Right hindlimb (tissue), 1 donor: ENCODE results near the gene GRK5.
A peak's percentile ranks its signal among the peaks of the same experiment; 100 is the strongest.

Experiments
- DNase-seq: peaks from one replicate; pipeline ENCODE4 v3.0.0-alpha.2; 2018

GRK5 gene

GRCh38 chr10:119409906-119410305, 202.5 kb downstream of the GRK5 start:
- DNase-seq = peak; percentile 80

- no peak for DNase-seq
These were observed 203.2 kb downstream of the GRK5 start for GRCh38 chr10:119410361-119411116.

DNA sequence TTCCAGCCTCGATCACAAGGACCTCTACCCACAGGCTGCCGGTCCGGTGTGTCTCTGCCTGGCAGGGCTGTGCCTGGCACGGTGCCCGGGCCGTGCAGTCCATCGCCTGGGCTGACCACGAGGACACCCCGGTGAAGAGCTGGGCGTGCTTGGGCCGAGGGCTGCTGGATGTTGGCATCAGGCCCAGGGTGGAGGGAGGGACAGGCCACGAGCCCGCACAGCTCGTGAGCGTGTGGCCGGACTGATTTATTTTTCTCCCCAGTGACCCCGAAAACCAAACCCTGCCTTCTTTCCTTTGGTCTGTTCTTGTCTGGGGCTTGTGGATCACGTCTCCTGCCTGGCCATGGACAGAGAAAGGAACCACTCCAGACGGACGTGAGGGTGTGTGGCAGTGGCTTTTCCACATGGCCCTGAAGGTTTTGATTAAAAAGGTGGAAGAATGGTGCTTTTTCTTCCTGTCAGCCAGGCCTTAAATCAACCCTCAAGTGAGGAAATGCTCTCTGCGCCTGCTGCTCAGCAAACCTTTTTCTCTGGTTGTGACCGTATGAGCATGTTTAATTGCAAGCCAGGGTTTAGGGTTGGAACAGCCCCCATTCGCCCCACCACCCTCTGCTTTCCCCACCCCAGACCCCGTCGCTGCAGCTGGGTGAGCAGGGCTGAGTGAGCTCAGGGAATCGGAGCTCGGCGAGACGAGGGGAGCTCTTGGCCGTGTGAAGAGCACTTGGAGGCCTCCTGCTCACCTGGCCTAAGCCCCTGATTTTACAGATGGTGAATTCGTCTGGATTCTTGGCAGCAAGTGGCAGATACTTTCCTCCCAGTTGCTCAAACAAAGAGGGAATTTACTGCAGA, 205.1 kb downstream of the GRK5 start:
- peak; percentile 90 for DNase-seq

DNA sequence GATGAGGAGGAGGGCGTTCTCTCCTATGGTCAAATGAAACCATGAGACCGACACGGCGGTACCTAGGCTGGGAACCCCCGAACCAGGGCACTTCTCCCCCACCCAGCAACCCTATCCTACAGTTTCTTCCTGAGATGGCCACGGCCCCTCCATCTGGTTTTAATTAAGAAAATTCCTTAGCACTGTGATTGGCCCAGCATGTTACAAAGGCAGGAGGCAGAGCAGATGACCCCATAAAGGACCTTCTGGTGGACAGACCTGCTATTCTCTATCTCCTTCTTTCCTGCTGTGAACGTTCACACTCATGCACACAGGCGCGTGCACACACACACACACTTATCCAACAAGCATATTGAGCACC, 205.7 kb downstream of the GRK5 start:
- no peak for DNase-seq

DNA sequence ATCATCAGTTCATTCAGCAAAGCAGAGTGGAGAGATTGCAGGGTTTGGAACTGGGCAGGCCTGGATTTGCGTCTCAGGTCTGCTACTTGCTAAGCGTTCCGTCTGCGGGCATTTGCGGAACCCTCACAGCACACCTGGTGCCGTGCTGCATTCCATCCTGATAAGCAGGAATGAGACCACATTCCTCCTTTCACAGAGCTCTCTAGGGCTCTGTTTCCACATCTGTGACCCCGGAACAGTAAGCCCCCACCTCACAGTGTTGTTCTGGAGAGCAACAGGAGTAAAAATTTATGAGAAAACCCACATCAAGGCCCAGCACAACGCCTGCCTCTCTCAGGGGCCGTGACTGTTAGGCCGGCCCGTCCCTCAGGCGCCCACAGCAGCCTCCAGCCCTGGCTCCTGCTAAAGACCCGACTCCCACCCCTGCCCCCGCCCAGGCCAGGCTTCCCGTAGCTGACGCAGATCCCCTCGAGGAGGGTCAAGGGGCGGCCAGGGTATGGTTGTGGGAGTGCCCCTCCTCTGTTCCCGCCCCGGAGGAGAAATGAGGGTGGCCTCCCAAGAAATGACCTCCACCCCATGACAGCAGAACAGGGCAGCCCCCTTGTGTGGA, 206.2 kb downstream of the GRK5 start:
- peak; percentile 82 for DNase-seq

DNA sequence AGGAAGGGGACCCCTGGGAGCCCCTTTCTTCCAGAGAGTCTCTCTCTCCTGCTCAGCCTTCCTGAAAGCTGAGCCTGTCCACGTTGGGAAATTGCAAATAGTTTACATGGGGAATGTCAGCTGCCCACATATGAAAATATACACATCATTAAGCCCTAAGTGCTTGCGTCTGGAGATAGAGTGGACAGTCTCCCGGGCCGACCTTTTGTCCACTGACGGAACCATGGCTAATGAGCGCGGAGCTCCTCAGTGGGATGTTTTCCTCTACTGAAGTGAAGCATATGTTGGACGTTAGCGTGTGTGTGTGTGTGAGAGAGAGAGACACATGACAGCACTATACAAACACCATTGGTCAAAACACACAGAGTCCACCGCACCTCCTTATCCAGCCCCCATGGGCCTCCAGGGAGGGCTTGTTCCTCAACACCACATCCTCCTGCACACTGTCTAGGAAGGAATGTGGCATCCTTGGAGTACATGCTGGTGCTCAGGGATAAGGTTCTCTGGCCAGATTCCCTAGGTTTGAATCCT, 206.8 kb downstream of the GRK5 start:
- DNase-seq = peak; percentile 75

DNA sequence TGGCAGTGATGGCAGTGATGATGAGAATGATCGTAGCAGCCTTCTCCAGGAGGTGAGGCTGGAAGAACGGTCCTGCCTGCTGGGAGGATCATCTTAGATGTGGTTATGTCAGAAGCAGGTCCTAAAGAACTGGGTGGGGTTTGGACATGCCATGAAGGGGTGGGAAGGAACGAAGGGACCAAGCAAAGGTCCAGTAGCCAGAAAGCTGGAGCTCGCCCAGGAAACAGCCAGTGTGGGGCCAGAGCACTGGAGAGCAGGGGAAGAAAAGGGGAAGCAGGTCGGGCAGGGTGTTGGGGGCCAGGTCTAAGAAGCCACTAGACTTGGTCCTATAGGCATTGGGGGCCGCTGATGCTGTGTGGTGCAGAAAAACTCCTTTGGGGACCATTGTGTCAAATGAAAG, 207.8 kb downstream of the GRK5 start:
- no peak for DNase-seq

- DNase-seq = no peak
These were observed 208.4 kb downstream of the GRK5 start for GRCh38 chr10:119415536-119416503.

- peak; percentile 63 for DNase-seq
These were observed 209.5 kb downstream of the GRK5 start for GRCh38 chr10:119416855-119417254.

DNA sequence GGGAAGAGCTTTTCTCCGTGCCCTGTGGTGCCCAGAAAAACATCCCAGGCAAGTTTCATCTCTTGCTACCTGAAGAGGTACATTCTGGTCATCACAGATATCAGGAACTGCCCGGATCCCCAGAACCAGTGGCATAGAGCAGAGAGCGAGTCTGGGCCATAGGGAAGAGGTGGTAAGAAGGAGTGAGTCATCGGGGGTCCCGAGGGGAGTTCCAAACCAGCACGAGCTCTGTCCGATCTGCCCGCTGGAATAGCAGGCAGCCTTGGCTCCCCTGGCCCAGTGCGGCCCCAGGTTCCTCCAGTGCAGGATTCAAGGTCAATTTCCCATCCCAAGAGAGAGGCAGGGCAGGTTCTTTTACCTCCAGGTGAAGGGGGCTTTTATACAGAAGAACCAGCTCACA, 210.5 kb downstream of the GRK5 start:
- DNase-seq = no peak

DNA sequence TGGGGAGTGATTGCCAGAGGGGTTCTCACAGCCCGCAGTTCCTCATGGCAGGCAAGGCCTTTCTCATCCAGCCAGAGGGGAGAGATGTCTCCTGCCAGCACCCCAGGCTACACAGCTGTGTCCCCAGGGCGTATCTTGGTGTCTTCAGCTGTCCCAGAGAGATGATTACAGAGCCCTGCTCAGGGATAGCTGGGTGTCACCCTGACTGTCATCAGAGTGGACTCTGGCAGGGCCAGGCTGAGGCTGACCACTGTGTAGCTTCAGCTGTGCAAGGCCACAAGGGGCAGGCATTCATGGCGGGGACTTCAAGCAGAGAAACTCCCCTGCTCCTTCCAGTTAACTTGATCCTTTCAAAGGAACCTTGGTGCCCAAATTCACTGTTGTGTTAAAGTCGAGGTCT, 211.0 kb downstream of the GRK5 start:
- DNase-seq = no peak

GRCh38 chr10:119419931-119420330, 212.6 kb downstream of the GRK5 start:
- no peak for DNase-seq

GRCh38 chr10:119420950-119421875, 213.8 kb downstream of the GRK5 start:
- no peak for DNase-seq

- peak; percentile 73 for DNase-seq
These were observed 214.7 kb downstream of the GRK5 start for GRCh38 chr10:119421891-119422681.

DNA sequence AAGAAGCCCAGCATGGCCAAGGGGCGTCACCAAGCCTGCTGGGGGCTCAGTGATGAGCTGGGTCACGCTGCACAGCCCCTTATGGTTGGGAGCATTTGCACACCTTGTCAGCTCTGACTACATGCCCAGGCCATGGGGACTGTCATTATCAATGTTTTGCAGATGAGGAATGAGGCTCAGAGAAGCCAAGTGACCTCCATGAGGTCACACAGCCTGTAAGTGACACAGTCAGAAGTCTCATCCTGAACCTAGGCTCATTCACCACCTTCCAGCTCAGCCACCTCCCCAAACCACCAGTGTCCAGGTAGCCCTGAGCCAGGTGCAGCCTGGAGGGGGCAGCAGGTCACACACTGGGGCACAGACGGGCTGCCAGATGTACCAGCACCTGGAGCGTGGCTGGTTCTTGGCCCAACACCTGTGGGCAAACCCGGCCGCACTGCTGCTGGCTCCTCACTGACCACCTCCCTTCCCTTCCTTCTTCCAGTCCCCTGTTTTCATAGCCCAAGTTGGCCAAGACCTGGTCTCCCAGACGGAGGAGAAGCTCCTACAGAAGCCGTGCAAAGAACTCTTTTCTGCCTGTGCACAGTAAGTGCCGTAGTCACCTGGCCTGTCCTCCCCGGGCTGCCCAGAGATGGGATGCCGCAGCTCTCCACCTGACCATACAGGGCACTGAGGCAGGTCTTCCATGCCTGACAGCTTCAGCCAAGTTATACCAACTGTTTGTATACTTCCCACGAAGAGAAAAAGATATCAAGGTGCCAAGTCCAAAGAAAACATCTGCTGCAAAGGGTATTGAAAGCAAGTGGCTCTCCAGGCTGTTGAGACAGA, 215.5 kb downstream of the GRK5 start:
- no peak for DNase-seq

DNA sequence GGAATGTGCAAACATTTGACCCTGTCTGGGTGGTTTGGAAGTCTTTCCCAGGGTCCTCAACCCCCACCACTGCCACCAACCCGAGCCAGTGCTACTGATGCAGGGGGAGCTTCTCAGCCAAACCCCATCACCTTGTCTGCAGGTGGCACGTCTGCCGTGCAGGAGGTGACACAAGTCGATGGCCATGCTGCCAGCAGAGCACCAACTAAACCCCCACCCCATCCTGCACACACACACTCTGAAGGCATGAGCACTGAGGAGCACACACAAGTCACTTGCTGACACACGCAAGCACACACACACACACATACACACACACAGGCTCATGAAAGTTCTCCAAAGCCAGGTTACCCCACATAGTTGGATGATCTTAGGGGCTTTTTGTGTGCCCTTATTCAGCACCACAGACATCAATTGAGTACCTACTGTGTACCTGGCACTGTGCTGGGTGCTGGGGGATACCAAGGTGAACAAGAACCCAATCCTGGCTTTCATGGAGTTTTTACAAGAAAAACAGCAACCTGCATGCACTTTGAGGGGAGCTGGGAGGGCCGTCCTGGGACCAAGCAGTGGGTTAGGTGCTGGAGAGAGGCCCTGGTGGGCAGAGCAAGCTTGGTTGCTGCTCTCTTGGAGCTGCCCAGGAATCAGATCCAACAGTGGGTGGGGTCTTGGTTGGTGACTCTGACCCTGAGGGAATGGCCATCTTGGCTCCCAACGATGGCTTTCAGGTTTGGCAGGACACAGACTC, 216.3 kb downstream of the GRK5 start:
- DNase-seq = no peak

DNA sequence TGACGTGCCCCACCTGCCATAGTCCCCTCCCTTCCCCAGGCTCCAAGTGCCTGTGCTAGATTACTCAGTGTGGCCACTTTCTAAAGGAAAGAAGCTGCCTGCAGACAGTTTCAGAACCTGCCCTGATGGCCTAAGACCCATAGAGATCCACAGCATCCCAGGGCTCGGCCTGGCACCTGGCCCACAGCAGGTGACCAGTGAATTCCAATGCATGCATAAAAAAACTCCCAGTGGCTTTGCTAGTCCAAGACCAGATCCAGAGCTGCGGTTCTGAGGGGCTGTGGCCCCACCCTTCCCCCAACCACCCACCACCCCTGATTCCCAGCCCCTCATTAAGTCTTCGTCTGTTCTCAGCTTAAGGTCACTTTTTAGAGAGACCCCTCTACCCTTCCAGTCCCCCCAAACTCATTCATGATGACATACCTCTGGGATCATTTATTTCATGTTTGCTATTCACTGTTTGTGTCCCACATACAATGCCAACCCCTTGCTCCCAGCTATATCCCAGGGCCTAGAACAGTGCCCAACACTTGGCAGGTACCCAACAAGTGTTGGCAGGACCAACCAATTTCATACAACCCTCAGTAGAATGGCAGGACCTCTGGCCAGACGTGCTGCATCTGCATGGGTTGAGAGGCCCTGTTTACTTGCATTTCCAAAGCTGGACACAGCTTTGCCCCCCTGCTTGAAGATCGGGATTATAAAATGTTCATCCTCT, 217.0 kb downstream of the GRK5 start:
- no peak for DNase-seq
